HFFc6 (cell line): ENCODE measurements around the gene OPN4. TPM values are rescaled to one million over a fixed set of nuclear protein-coding genes. Genes with fewer than 3 reads are reported as not detected.

Experiments
- DNase-seq: peaks from one replicate; pipeline ENCODE4 v3.0.0-alpha.2; 2018
- H3K27ac Mint-ChIP-seq: 2 replicates; pipeline ENCODE4 v1.8.0; 2020; ENCODE audit warnings: mild to moderate bottlenecking, mixed read lengths
- H3K27me3 Mint-ChIP-seq: 2 replicates; pipeline ENCODE4 v1.8.0; 2021; ENCODE audit warnings: mild to moderate bottlenecking, moderate library complexity, mixed read lengths; ENCODE audit not compliant: insufficient read depth
- H3K36me3 Mint-ChIP-seq: 2 replicates; pipeline ENCODE4 v1.8.0; 2021; ENCODE audit warnings: low read depth, mixed read lengths
- H3K4me1 Mint-ChIP-seq: 2 replicates; pipeline ENCODE4 v1.8.0; 2020; ENCODE audit warnings: low read depth, mixed read lengths
- H3K4me3 Mint-ChIP-seq: 2 replicates; pipeline ENCODE4 v1.8.0; 2020; ENCODE audit warnings: mild to moderate bottlenecking, moderate library complexity, mixed read lengths
- H3K9me3 Mint-ChIP-seq: 2 replicates; pipeline ENCODE4 v1.8.0; 2020; ENCODE audit warnings: mild to moderate bottlenecking, mixed read lengths
- total RNA-seq, 6 experiments: library from RNA; stranded (reverse); fragmentation: NEBNext Ultra II Directional; extraction: Animal tissue kit (Norgen Biotek cat#: 25700); gene quantifications; 2 replicates in 1 of 6; 3 replicates in 5 of 6; pipeline ENCODE4 v1.2.3, GENCODE V29; 2021
- TF ChIP-seq, protein P1 (sequence below): fragments of 200-600 bp; sonication (generic); IDR thresholded peaks from 2 replicates; pipeline ENCODE4 v1.5.0; 2021; ENCODE audit warnings: antibody characterized with exemption, mild to moderate bottlenecking

OPN4 gene
- total RNA-seq, 6 experiments from 2014 or later = not detected

DNA sequence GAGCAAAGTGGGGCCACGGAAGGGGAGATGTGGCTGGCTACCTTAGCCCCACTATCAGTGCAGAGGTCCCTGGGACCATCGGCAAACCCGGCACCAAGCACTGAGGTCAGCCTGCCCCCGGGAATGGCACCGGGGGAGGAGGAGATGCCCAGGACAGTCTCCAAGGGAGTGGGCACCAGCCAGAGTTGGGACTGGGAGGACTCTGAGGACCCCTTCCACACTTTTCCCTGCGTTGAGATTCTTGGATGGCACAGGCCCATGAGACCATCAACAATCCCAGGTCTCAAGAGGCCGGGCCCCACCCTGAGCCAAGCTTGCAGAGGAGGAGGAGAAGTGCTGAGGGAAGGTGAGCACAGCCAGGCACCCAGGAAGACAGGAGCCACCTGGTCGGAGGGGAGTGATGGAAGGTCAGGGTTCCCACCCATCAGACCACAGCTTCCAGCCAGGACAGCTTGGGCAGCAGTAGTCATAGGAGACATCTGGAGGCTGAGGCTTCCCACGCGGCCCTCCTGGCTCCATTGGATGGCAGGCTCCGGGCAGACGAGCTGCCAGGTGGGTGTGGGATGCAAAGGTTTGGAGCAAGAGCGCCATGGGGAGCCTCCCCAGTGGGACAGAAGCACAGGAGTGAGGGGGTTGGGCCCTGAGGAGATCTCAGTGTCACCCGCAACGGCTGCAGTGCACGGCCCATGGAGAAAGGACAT, 2.6 kb upstream of the OPN4 start:
- TF ChIP-seq, protein P1, sequence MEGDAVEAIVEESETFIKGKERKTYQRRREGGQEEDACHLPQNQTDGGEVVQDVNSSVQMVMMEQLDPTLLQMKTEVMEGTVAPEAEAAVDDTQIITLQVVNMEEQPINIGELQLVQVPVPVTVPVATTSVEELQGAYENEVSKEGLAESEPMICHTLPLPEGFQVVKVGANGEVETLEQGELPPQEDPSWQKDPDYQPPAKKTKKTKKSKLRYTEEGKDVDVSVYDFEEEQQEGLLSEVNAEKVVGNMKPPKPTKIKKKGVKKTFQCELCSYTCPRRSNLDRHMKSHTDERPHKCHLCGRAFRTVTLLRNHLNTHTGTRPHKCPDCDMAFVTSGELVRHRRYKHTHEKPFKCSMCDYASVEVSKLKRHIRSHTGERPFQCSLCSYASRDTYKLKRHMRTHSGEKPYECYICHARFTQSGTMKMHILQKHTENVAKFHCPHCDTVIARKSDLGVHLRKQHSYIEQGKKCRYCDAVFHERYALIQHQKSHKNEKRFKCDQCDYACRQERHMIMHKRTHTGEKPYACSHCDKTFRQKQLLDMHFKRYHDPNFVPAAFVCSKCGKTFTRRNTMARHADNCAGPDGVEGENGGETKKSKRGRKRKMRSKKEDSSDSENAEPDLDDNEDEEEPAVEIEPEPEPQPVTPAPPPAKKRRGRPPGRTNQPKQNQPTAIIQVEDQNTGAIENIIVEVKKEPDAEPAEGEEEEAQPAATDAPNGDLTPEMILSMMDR = no peak
- Mint-ChIP-seq H3K27me3 (peaks cover 4% of the 10 kb centered on the region), H3K9me3 (no peaks in the 10 kb centered on the region), H3K4me3 (no peak overlapping the region), H3K27ac (no peak overlapping the region), H3K36me3 (no peaks in the 10 kb centered on the region), H3K4me1 (peaks cover 36% of the 10 kb centered on the region)
- no peak for DNase-seq

DNA sequence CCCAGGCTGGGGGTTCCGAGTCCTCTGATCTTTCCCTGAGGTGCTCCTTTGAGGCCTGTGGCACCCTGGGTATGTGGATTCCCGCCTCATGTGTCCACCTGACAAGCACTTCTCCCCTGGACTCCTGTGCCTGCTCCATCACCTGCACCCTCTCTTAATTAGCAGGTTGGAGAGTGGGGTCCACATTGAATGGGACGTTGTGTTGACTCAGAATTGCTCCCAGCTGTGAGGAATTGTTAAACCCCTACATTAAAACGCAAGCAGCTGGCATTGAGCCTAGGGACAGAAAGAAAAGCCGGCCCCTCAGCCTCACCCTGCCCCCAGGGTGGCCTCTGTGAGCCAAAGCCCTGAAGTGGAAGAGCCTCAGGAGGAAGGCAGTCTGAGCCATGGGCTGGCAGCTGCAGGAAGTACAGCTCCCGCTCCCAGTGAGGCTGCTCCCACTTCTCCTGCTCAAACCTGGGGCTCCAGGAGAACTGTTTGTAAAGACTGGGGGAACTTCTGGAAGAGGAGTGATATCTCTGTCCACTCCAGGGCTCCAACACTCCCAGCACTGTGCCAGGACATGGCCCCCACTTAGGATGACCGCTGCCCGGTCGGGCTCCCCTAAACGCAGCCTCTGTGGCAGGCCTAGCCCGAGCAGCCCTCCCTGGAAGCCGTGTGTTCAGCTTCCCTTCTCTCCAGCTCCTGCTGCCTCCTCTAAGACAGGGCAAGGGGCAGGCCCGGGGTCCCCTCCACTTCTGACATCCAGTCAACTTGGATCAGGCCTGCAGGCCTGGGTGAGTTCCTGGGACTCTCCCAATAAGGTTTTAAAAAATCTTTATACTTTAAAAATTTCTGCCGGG, 1.8 kb upstream of the OPN4 start:
- Mint-ChIP-seq H3K4me1 (peaks cover 34% of the 10 kb centered on the region), H3K27ac (no peak overlapping the region), H3K27me3 (peaks cover 9% of the 10 kb centered on the region), H3K36me3 (no peaks in the 10 kb centered on the region), H3K4me3 (no peak overlapping the region), H3K9me3 (no peaks in the 10 kb centered on the region)
- DNase-seq = no peak
- TF ChIP-seq, protein P1 = no peak

DNA sequence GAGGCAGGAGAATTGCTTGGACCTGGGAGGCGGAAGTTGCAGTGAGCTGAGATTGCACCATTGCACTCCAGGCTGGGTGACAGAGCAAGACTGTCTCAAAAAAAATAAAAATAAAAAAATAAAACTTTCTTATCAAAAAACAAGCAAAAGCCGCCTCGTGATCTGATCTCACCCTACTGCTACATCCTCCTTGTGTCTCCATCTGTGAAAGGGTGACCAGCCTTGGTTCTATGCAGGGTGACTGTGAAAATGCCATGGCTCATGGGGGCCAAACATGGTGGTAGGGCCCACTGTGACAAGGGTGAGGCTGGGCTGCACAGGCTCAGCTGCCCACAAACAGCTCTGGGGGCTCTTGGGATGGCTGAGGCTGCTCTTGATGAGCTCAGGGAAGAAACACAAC, 968 bp upstream of the OPN4 start:
- no peak for DNase-seq
- H3K27me3 Mint-ChIP-seq = peaks cover 9% of the 10 kb centered on the region
- no peaks in the 10 kb centered on the region for H3K9me3 Mint-ChIP-seq
- TF ChIP-seq, protein P1 = no peak
- H3K4me1 Mint-ChIP-seq = peaks cover 28% of the 10 kb centered on the region
- no peak overlapping the region for H3K27ac Mint-ChIP-seq
- no peak overlapping the region for H3K4me3 Mint-ChIP-seq
- no peaks in the 10 kb centered on the region for H3K36me3 Mint-ChIP-seq

DNA sequence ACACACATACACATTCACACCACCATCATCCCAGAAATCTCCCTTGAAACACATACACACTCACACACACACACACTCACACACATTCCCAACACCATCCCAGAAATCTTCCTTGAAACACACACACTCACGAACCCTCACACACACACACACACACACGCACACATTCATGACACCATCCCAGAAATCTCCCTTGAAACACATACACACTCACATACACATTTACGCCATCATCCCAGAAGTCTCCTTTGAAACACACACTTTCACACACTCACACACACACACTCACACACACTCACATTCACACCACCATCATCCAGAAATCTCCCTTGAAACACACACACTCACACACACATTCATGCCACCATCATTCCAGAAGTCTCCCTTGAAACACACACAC, 360 bp upstream of the OPN4 start:
- Mint-ChIP-seq H3K9me3 (no peaks in the 10 kb centered on the region), H3K4me1 (peaks cover 22% of the 10 kb centered on the region), H3K36me3 (no peaks in the 10 kb centered on the region), H3K4me3 (no peak overlapping the region), H3K27me3 (peaks cover 9% of the 10 kb centered on the region), H3K27ac (no peak overlapping the region)
- TF ChIP-seq, protein P1 = no peak
- no peak for DNase-seq

DNA sequence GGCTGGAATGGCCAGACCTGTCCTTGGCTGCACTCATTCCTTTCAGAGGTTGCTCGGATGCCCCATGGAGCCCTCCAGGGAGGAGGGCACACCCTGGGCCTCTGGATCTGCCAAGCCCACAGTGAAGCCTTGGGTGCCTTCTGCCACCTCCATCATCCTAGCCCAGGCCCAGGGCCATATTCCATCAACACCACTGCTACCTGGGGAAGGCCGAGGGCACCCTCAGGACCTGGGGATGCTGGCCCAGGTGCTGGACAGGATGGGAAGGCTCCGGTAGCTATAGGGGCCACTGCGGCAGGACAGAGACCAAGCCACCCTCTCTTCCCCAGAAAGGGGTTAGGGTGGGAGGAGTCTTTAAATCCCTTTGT, 810 bp downstream of the OPN4 start:
- Mint-ChIP-seq H3K36me3 (no peaks in the 10 kb centered on the region), H3K27me3 (peaks cover 11% of the 10 kb centered on the region), H3K4me1 (peaks cover 15% of the 10 kb centered on the region), H3K9me3 (no peaks in the 10 kb centered on the region), H3K4me3 (no peak overlapping the region), H3K27ac (no peak overlapping the region)
- no peak for DNase-seq
- TF ChIP-seq, protein P1 = no peak
